NCI-H82 treated with DMSO at 0.1 percent for 48 hours (cell line): ENCODE data around the gene PIP5K1C.
"Not testable (repeated sequence)": the region's sequence is repeated elsewhere in the genome, so short reads cannot be mapped to it uniquely, and the experiment has no call there.

Source experiments
- DNase-seq: peaks from one replicate; lab custom pipeline; 2025; ENCODE audit not compliant: unreplicated experiment; lab: John Stamatoyannopoulos, UW

PIP5K1C gene

DNA sequence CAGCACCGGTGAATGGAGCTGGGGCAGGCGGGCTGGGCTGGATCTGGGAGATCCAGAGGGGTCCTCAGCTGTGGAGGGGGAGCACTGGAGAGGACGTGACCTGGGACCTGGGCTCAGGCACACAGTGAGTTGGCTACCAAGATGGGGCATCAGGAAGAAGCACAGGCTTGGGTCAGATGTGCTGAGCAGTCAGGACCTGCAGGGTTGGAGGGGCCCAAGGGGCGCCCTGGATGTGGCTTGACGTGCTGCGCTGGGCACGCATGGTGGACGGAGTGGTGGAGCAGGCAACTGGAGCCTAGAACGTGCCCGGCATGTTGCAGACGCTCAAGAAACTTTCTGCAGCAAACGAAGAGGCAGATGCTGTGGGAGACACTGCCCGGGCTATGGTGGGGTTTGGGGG lies 20.7 kb downstream of the PIP5K1C start:
- no peak for DNase-seq

DNA sequence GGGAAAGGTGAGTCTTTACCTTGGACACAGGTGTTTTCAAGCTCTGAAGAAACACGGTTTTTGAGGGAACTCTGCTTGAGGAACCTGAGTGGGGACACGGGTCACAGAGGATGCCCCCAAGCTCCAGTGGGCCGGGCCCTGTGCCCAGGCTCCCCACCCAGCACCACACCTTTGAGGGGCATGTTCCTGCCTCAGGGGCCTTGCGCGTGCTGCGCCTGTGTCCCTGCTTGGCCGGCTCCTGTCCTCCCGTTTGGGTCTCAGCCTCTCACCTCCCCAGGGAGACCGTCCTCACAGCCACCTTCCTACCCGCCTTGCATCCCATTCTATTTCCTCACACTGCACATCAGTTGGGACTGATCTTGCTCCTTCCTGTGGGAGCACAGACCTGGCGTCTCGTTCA lies 21.1 kb downstream of the PIP5K1C start:
- no peak for DNase-seq

DNA sequence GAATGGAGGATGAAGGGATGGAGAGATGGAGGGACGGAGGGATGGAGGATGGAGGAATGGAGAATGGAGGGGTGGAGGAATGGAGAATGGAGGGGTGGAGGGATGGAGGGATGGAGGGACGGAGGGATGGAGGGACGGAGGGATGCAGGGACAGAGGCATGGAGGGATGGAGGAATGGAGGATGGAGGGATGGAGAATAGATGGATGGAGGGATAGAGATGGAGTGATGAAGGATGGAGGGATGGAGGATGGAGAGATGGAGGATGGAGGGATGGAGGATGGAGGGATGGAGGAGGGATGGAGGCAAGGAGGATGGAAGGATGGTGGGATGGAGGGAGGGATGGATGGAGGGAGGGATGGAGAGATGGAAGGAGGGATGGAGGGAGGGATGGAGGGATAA lies 22.1 kb downstream of the PIP5K1C start:
- no peak for DNase-seq

DNA sequence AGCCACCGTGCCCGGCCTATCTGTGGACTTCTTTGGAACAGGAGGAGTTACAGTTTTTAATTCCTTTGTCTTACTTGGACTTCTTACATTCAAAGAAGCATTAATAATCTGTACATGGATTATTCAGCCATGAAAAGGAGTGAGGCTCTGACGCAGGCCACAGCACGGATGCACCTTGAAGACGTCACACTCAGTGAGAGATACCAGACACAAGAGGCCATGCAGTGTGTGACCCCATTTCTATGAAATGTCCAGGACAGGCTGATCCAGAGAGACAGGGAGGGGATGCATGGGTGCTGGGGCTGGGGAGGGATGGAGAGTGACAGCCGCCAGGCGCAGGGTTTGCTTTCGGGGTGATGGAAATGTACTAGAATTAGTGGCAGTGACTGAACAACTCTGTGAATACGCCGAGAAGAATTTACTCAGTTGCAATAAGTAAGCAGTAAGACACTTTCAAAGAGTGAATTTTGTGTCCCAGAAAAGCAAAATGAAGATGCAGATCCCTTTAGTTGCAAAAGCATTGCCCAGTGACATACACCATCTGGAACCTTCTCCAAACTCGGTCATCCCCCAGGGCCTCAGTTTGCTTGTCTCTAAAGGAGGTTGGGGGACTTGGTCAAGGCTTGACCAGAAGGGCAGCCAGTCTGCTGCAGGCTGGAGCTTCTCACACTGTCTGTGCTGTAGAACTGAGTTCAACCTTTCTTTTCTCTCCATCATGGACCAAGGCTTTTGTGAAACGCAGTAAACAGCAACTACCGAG lies 25.3 kb downstream of the PIP5K1C start:
- DNase-seq: no peak

DNA sequence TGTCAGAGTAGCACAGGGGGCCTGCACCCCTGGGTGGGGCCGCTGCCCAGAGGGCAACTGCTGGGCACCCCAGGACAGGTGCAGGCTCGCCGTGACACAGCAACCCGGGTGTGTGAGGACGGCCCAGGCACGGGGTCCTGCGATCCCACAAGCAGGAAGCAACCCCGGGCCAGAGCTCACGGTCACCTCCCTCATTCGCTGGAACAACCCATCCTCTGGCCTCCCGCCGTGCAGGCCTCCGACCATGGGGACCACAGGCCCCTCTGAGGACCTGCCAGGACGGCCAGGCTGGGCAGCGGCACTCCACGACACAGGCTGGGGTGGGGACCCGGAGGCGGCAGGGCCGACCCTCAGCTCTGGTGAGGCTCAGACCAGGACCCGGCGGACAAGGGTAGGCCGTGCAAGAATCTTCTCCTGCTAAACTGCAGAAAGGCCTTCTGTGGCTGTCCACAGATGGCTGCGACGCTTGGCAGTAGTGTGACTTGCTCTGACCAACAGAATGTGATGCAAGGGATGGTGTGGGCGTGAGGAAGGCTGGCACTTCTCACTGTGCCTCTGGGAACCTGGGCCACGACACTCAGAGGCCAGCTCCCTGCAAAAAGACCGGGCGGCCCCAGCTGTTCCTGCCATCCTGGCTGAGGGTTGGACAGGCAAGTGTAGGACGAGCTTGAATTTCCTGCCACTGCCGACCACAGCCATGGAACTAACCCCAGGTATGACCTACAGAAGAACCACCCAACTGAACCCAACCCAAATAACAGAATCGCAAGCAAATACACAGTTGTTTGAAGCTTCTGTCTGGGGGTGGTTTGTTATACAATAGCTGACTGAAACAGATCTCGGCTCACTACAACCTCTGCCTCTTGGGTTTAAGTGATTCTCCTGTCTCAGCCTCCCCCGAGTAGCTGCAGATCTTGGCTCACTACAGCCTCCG lies 26.5 kb downstream of the PIP5K1C start:
- no peak for DNase-seq

DNA sequence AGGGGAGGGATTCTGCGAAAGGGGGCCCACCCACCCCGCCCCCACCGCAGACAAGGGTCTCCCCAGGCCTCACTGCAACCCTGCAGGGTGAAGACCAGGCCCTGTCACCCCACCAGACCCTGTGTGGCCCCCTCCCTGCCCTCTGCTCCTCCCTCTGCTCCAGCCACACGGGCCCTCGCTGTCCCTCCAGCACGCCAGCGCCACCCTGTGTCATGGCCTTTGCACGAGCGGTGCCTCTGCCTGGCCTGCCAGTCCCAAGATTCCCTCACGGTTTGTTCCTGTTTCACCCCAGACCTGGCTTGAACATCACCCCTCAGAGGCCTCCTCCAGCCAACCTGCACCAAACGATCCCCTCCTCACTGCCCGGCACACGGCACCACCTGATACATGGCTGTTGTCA lies 27.3 kb downstream of the PIP5K1C start:
- DNase-seq: no peak

DNA sequence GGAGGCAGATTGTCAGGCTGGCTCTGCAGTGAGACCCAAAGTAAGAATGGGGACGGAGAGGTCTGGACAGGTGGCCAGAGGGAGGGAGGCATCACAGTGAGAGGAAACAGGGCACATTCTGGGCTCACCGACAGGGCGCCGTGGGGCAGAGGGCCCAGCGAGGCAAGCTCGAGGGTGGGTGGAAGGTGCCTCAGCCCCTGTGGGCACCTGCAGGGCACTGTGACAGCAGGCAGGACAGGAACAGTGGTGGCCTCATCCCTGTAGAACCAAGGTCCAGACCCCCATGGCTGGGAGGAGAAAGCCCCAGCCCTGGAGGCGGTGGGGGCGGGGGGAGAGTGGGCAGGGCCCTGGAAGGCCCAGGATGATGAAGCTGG lies 27.7 kb downstream of the PIP5K1C start:
- no peak for DNase-seq

DNA sequence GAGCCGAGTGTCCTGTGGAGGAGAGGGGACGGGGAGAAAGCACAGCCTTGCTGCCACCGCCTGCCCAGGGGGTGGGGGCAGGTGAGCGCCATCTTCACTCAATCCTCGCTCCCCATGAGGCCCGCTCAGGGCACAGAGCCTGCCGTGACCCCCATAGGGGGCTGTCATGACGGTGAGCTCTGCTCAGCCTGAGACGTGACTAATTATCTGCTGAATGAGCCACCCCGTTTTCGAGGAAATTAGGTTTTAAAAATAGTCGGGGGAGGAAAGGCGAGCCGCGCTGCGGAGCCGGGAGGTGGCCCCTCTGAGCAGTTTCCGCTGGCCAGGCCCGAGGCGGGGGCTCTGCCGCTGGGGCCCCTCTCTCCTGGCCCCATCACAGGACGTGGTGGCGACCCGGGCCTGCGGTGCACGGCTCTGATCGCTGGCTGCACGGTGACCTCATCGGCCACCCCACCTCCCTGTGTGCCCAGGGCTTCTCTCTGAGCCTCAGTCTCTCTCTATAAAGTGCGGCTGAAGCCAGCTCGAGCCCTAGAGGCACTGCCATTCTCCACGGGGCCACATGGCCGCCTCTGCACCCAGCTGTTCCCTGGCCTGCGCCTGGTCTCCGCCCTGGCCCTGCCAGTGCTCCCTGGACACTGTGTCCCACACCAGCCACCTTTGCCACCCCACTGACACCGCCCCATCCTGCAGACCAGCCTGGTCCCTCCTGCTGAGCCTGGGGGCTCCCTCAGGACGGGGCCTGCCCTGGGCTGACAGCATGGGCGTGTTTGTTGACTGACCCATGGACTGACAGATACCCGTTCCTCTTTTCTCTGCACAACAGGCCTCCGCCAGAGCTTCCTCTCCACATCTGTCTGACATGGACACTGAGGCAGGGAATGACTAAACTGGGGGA lies 28.3 kb downstream of the PIP5K1C start:
- DNase-seq: no peak

DNA sequence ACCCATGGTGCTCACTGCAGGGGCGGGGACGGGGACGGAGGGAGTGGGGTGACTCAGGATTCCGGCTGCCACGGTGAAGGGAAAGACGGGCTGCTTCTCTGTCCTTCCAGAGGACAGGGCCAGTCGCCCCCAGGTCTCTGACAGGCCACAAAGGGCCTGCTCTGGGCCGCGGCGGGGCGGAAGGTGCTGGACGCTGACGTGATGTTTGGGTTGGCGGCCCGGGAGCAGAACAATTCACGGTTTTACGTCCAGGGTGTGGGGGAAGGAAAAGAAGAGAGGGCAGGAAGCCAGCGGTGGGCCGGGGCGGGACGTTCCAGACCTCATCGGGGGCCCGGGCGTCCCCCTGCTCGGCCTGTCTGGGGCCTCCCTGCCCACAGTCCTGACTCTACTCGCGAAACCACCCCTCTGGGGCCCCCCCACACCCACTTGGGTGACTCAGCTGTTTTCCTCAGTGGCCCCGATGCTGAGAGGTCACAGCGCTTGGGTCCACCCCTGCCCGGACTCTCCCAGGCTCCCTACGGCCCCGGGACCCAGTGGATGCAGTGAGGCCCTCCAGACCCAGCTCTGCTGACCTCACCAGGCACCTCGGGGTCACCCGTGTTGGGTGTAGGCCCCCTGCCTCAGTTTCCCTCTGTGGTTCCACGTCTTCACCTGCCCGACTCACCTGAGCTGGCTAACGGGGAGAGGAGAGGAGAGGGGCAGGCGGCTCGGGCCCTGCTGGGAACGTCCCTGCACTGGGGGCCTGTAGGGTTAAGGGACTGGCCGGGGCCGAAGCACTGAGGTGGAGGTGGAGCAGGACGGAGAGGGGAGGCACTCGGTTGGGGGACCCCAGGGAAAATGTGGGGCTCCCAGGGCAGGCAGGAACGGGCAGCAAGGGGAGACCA lies 29.2 kb downstream of the PIP5K1C start:
- DNase-seq: no peak

DNA sequence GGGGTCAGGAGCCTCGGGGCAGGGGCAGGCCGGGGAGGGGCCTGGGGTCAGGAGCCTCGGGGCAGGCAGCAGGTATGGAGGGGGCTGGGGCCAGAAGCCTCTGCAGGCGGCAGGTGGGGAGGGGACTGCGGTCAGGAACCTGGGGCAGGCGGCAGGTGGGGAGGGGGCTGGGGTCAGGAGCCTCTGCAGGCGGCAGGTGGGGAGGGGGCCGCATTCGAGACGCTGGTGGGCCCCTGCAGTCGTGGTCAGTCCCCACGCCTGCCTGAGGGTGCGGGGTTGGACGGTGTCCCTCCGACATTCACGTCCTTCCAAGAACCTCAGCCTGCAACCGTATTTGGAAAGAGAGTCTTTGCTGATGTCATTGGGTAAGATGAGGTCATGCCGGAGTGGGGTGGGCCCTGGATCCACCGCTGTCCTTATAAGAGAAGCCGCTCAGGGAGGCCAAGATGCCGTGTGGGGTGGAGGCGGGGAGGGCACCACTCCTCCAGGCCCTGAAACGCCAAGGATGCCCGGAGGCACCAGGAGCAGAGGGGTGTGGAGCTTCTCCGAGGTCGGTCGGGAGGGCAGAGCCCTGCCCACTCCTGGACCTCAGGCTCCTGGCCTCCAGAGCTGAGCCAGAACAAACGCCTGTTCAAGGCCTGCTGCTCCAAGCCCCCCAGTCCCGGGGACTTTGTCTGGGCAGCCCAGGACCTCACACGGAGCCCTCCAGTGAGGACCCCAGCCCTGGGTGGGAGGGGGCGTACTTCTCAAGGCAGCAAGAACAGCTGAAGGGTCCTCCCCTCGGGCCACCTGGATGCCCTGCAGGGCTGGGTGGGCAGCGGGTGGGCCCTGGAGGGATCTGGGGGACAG lies 30.1 kb downstream of the PIP5K1C start:
- DNase-seq: no peak

DNA sequence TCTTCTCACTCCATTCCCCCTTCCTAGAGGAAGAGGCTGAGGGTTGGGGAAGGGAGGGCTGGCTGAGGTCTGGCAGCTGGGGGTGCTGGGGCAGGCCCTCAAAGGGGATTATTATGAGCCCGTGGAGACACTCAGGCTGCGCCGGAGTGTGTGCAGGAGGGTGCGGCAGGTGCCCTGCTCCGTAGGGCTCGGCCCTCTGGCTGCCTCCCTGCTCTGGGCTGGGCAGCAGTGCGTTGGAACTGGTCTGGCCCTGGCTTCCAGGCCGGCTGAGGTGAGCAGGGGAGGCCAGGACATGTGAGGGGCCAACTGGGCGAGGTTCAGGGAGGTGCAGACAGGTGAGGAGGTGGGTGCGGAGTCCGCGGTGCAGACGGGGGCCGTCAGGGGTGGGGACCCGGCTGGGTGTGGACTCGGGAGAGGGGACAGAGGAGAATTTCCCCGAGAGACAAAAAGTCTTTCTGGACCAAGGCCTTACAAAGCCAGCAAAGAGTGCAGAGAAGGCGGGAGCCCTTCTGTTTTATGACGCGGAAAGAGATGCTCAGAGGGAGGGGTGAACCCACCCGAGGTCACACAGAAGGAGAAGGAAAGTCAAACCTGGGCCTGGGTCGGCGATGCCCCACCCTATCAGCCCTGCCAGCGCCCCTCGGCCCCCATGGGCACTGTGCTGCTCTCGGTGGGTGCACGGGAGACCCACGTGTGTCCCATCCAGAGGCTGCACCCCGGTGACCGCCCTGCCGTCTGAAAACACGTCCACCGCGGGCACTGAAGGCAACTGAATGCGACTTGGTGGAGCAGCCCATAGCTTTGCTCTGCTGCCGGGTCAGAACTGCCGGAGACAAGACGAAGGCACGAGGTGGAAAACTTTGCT lies 31.0 kb downstream of the PIP5K1C start:
- DNase-seq: no peak

DNA sequence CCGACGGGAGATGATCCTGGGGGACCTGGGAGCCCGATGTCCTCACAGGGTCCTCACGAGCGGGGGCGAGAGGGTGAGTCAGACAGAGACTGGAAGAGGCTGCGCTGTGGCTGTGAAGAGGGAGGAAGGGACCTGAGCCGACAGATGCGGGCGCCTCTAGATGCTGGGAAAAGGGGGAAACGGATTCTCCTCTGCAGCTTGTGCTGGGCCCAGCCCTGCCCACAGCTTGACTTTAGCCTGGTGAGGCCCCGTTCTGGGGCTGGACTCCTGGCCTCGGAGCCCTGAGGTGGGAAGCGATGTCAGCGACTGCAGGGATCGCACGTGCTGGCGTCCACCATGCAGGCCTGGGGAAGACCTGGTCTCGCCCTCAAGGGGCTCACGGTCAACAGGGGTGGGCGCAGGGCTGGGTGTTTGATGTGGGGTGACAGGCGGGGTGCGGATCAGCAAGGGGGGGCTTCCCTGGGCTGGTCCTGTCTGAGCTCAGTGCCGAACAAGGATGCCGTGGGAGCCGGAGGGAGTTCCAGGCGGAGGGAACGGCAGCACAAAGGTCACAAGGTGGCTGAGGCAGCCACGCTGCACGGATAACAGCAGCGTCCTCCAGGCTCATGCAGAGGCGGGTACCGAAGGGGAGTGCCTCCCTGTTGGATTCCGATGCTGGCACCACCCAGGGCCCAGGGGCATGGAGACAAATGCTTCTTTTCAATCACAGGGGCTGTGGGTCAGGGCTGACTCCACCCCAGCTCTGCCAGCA lies 31.8 kb downstream of the PIP5K1C start:
- no peak for DNase-seq

DNA sequence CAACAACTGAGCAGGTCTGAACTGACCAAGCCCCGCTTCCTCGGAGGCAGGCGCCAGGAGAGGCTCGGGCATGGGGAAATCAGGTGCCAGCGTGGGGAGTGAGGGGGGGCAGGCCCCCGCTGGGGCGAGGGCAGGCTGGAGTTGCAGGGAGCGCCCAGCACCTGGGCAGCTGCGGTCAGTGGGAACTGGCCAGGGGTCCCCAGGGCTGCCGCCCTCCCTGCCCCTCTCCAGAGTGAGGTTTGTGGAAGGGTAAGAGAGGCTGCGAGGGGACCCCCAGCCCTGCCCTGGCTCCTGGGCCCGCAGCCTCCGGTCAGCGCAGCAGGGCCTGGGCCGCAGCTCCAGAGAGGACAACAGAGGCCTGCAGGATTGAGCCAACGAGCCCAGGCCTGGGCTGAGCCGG lies 32.5 kb downstream of the PIP5K1C start:
- no peak for DNase-seq

DNA sequence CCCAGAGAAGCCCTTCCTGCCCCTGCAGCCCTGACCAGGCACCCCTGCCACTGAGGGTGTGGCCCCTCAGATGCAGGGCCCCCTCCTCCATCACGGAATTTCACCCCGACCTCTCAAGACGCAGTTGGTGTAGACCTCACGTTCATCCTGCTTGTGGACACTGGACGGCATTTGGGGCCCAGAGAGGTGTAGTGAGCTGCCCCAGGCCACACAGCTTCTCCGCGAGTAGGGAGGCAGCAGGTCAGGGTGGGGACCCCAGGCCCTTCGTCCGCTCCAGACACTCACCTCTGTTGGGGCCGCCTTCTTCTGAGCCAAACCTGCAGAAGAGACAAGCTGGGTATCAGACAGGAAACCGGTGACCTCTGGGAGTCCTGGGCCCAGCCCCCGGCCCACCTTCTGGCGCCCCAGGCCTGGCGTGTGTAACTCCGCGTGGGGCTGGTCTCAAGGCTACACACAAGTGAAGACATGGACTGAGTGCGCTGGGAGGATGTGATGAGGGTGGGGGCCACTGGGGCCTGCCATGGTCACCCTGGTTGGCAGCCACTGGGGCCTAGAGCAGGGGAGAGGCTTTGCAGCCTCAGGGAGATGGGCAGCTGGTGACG lies 33.1 kb downstream of the PIP5K1C start:
- no peak for DNase-seq

DNA sequence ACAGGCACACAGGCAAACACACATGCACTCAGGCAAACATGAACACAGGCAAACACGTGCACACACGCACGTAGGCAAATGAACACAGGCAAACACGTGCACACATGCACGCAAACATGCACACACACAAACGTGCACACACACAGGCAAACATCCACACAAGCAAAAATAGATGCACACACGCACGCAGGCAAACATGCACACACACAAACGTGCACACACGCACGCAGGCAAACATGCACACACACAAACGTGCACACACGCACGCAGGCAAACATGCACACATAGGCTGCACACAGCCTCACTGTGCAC lies 33.8 kb downstream of the PIP5K1C start:
- not testable (repeated sequence) for DNase-seq

DNA sequence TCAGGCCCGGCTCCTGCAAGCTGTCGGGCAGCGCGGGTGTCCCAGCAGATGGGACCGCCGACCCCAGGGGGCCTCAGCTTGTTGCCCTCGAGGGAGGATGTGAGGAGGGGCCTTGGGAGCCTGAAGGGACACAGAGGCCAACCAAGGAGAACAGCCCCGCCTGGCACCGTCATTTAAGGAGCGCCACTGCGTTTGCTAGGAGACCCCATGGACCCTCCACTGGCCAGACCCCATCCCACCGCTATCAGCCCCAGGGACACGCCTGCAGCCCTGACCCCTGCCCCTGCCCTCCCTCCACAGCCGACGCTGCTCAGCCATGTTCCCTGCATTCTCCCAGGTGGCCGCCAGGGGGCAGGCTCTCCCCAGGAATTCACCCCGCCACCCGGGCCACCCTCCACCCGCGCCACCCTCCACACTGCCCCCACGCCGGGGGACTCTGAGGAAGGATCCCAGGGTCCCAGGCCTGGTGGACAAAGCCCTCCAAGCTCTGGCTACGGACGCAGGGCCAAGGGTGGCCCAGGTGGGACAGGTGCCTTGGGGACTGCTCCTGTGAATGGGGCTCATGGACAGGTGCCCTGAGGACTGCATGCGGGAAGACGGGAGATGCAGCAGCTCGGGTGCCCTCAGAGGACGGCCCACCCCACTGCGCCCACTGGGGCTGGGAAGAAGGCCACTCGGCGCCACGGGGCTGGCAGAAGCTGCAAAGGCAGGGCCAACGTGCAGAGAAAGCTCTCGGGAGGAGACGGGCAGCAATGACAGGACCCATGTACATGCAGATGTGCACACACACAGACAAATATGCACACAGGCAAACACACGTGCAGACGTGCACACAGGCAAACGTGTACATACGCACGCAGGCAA lies 34.4 kb downstream of the PIP5K1C start:
- no peak for DNase-seq
